Endothelial cell of umbilical vein (primary cell): ENCODE results near the gene PCSK6. TPM values are rescaled to one million over a fixed set of nuclear protein-coding genes. Genes with fewer than 3 reads are reported as not detected.

Experiments used
- BruUV-seq: library from RNA; stranded (reverse); fragments of 400-500 nt; replicated peaks from 2 replicates; lab custom pipeline; 2021; lab: Mats Ljungman, UMichigan
- CTCF ChIA-PET: fragments of 300-600, 350-600 bp; sonication (Branson Sonifier 250); formaldehyde crosslinking; loops from one replicate; lab custom pipeline; 2021; ENCODE audit warnings: antibody characterized with exemption, inconsistent platforms; lab: Charles Lee
- POLR2A ChIA-PET: fragments of 300-600, 350-600 bp; sonication (Branson Sonifier 250); formaldehyde crosslinking; loops from one replicate; lab custom pipeline; 2021; ENCODE audit warnings: antibody characterized with exemption, inconsistent platforms; lab: Charles Lee
- DNase-seq: peaks from one replicate; pipeline ENCODE4 v3.0.0-alpha.2; 2011; ENCODE audit warnings: low read depth, low spot score
- FAIRE-seq: peaks from 2 replicates; lab custom pipeline; 2011; peaks lifted over from hg19 to GRCh38; lab: Jason Lieb, UNC
- H2AFZ ChIP-seq: 2 replicates; pipeline ENCODE4 v1.6.0; 2012; ENCODE audit warnings: low read depth, low read length, control low read depth, inconsistent platforms
- H3K27ac ChIP-seq: 2 replicates; pipeline ENCODE4 v1.5.1; 2011; ENCODE audit warnings: low read depth, mild to moderate bottlenecking, control low read depth, low read length, moderate library complexity; ENCODE audit not compliant: insufficient read depth
- H3K27me3 ChIP-seq, 2 experiments: 2 replicates each; pipeline versions ENCODE4 v1.6.0 to v1.6.1; 2011; ENCODE audit warnings: low read length in 2 of 2, mixed read lengths in 1 of 2; ENCODE audit not compliant: control insufficient read depth in 2 of 2, insufficient read depth in 2 of 2
- H3K36me3 ChIP-seq, 2 experiments: 2 replicates in 1 of 2; 3 replicates in 1 of 2; pipeline ENCODE4 v1.5.1; 2011; ENCODE audit warnings: low read length in 2 of 2, mild to moderate bottlenecking in 1 of 2, moderate library complexity in 1 of 2; ENCODE audit not compliant: control insufficient read depth in 2 of 2, insufficient read depth in 2 of 2; ENCODE audit errors: extremely low read depth in 1 of 2
- H3K4me1 ChIP-seq: 3 replicates; pipeline ENCODE4 v1.5.1; 2011; ENCODE audit warnings: mild to moderate bottlenecking, low read length; ENCODE audit not compliant: control insufficient read depth, insufficient read depth; ENCODE audit errors: extremely low read depth
- H3K4me2 ChIP-seq: 2 replicates; pipeline ENCODE4 v1.6.1; 2011; ENCODE audit warnings: low read length, control low read depth, mixed read lengths; ENCODE audit not compliant: insufficient read depth
- H3K4me3 ChIP-seq, 3 experiments: fragments of 200-600 bp in 1 of 3; sonication (generic), shearing (Covaris generic) in 1 of 3; replicated peaks in 1 of 3; 2 replicates each; pipeline ENCODE4 v1.5.1; 2011 to 2016; ENCODE audit warnings: control low read depth in 3 of 3, low read length in 3 of 3, mild to moderate bottlenecking in 2 of 3, inconsistent platforms in 1 of 3, low read depth in 1 of 3, moderate library complexity in 1 of 3; ENCODE audit not compliant: insufficient read depth in 1 of 3
- H3K79me2 ChIP-seq: 2 replicates; pipeline ENCODE4 v1.6.0; 2012; ENCODE audit warnings: low read length, inconsistent platforms; ENCODE audit not compliant: control insufficient read depth, insufficient read depth
- H3K9ac ChIP-seq: replicated peaks from 2 replicates; pipeline ENCODE3; 2011; ENCODE audit warnings: low read length, control low read depth; ENCODE audit not compliant: insufficient read depth; ENCODE audit errors: extremely low read depth
- H3K9me1 ChIP-seq: replicated peaks from 3 replicates; pipeline ENCODE4 v1.6.0; 2011; ENCODE audit warnings: mild to moderate bottlenecking, low read length; ENCODE audit not compliant: control insufficient read depth, insufficient read depth; ENCODE audit errors: extremely low read depth
- H3K9me3 ChIP-seq: replicated peaks from 2 replicates; pipeline ENCODE4 v1.5.1; 2012; ENCODE audit warnings: low read length, inconsistent platforms; ENCODE audit not compliant: control insufficient read depth, insufficient read depth
- H4K20me1 ChIP-seq: replicated peaks from 2 replicates; pipeline ENCODE3; 2011; ENCODE audit warnings: mild to moderate bottlenecking, low read length; ENCODE audit not compliant: control insufficient read depth, insufficient read depth; ENCODE audit errors: extremely low read depth
- CTCF ChIP-seq, 2 donors: IDR thresholded peaks; 1 replicate in 1 of 2; 2 replicates in 1 of 2; pipeline ENCODE4 v1.5.1; 2011; ENCODE audit warnings: low read length in 2 of 2, mild to moderate bottlenecking in 2 of 2, moderate library complexity in 2 of 2, control low read depth in 1 of 2, inconsistent platforms in 1 of 2, low read depth in 1 of 2; ENCODE audit not compliant: insufficient read depth in 1 of 2; ENCODE audit errors: extremely low read depth in 1 of 2
- EZH2 ChIP-seq: IDR thresholded peaks from 2 replicates; pipeline ENCODE4 v1.6.1; 2012; ENCODE audit warnings: borderline replicate concordance, low read depth, mild to moderate bottlenecking, moderate library complexity, low read length, inconsistent platforms; ENCODE audit not compliant: severe bottlenecking
- FOS ChIP-seq: IDR thresholded peaks from 2 replicates; pipeline ENCODE4 v1.6.1; 2011; ENCODE audit warnings: mild to moderate bottlenecking, low read length, moderate library complexity, borderline replicate concordance; ENCODE audit not compliant: insufficient read depth
- GATA2 ChIP-seq: IDR thresholded peaks from 2 replicates; pipeline ENCODE4 v1.7.0; 2011; ENCODE audit warnings: low read depth, mild to moderate bottlenecking, moderate library complexity, mixed read lengths, low read length; ENCODE audit not compliant: insufficient read length, insufficient read depth
- JUN ChIP-seq: IDR thresholded peaks from 2 replicates; pipeline ENCODE4 v1.6.1; 2011; ENCODE audit warnings: borderline replicate concordance, low read depth; ENCODE audit not compliant: insufficient read length, insufficient read depth
- MYC ChIP-seq: IDR thresholded peaks from one replicate; pipeline ENCODE4 v1.6.1; 2011; ENCODE audit warnings: mild to moderate bottlenecking, low read depth, low read length
- POLR2A ChIP-seq: IDR thresholded peaks from 2 replicates; pipeline ENCODE4 v1.6.1; 2012; ENCODE audit warnings: low read depth, mild to moderate bottlenecking, control low read depth, low read length
- POLR2AphosphoS5 ChIP-seq: IDR thresholded peaks from 2 replicates; pipeline ENCODE4 v1.6.1; 2012; ENCODE audit warnings: low read depth, mild to moderate bottlenecking, control low read depth, low read length, moderate library complexity; ENCODE audit not compliant: insufficient read depth
- dilution Hi-C: fragments of 300-500 bp; cut with MboI; formaldehyde crosslinking; loops from one replicate; pipeline ENCODE4 v1.15.0; 2019; ENCODE audit warnings: low sequenced_read_pairs; ENCODE audit not compliant: extremely low pct_ligation_motif_present
- intact Hi-C: fragments of 100-400 bp; cut with micrococcal nuclease; formaldehyde crosslinking; loops from one replicate; pipeline ENCODE4 v1.10.0; 2022
- polyA plus RNA-seq, 4 experiments: library from polyadenylated mRNA; depleted of rRNA in 3 of 4; stranded (reverse) in 3 of 4; unstranded in 1 of 4; fragments of >200 nt; gene quantifications; 2 replicates each; pipeline versions ENCODE4 v1.2.1 to v1.2.3, GENCODE V29; 2011 to 2012; ENCODE audit warnings: missing spikeins in 1 of 4
- total RNA-seq: library from RNA; stranded (reverse); gene quantifications from 2 replicates; pipeline ENCODE4 v1.2.3, GENCODE V29; 2021
- TF ChIP-seq, protein P1 (sequence below): IDR thresholded peaks from 2 replicates; pipeline ENCODE4 v1.6.1; 2011; ENCODE audit not compliant: insufficient read depth, insufficient read length

PCSK6 gene
- total and polyA plus RNA-seq, 2 donors (not counting 3 experiments of a cell fraction or from before 2014, with no cell fraction given), result 0.18 to 0.69 TPM

- ChIA-PET CTCF (no interaction called here), POLR2A (no interaction called here)
- H4K20me1 ChIP-seq, result no peaks in the 10 kb centered on the region
- no TSS peak for BruUV-seq
- DNase-seq (no peak), FAIRE-seq (no peak)
- H3K36me3 ChIP-seq, result no peaks in the 10 kb centered on the region
- H3K79me2 ChIP-seq, result no peaks in the 10 kb centered on the region
- H3K9me1 ChIP-seq, result no peaks in the 10 kb centered on the region
- H3K9me3 ChIP-seq, result no peaks in the 10 kb centered on the region
- no peaks in the 10 kb centered on the region for H3K27me3 ChIP-seq
- no peak for TF ChIP-seq JUN
- TF ChIP-seq EZH2, result no peak
- no peak for TF ChIP-seq POLR2AphosphoS5
- TF ChIP-seq MYC, result no peak
- TF ChIP-seq POLR2A, result no peak
- TF ChIP-seq, protein P1, sequence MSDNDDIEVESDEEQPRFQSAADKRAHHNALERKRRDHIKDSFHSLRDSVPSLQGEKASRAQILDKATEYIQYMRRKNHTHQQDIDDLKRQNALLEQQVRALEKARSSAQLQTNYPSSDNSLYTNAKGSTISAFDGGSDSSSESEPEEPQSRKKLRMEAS, result no peak
- TF ChIP-seq FOS, result no peak
- TF ChIP-seq CTCF (IDR thresholded peaks at IDR 0.05; ENCODE audit: extremely low read depth in 1 of 2, insufficient read depth in 1 of 2, low read depth in 1 of 2, low read length in 2 of 2), result no peak
- no peak for TF ChIP-seq GATA2
- dilution Hi-C loops (no loop called here), intact Hi-C loops (no loop called here)
- H3K4me2 ChIP-seq, result no peak overlapping the region
- no peak overlapping the region for H3K4me3 ChIP-seq
- H3K27ac ChIP-seq, result no peak overlapping the region
- H2AFZ ChIP-seq, result no peak overlapping the region
- H3K9ac ChIP-seq, result no peak overlapping the region
- no peaks in the 10 kb centered on the region for H3K4me1 ChIP-seq
Measured at GRCh38 chr15:101390060-101390459, 99.4 kb downstream of the PCSK6 start.
